HepG2 (cell line): ENCODE results near the gene NPW. TPM values are rescaled to one million over a fixed set of nuclear protein-coding genes. Genes with fewer than 3 reads are reported as not detected.

Experiments used
- ATAC-seq: fragments of 200-7000 bp; cut with Tn5 transposase; 3 replicates; pipeline ENCODE4 v1.9.1; 2020; ENCODE audit warnings: mild to moderate bottlenecking, moderate library complexity
- BruUV-seq: library from RNA; stranded (reverse); fragments of 400-500 nt; replicated peaks from 2 replicates; lab custom pipeline; 2021; lab: Mats Ljungman, UMichigan
- CTCF ChIA-PET: fragments of 300-600 bp; formaldehyde crosslinking; extraction: SDS; loops from one replicate; lab custom pipeline; 2021; ENCODE audit warnings: low total read pairs, inconsistent platforms, low intra/inter-chr PET ratio; lab: Yijun Ruan, JAX
- POLR2A ChIA-PET: fragments of 350-600 bp; sonication (Branson Sonifier 250); formaldehyde crosslinking; loops from one replicate; lab custom pipeline; 2020; ENCODE audit warnings: antibody characterized with exemption, inconsistent platforms; lab: Yijun Ruan, JAX
- DNase-seq: peaks from one replicate; pipeline ENCODE4 v3.0.0-alpha.2; 2015; ENCODE audit warnings: low spot score
- FAIRE-seq: peaks from 3 replicates; lab custom pipeline; 2011; peaks lifted over from hg19 to GRCh38; lab: Jason Lieb, UNC
- H2AFZ ChIP-seq: one replicate; pipeline ENCODE4 v1.6.1; 2011; ENCODE audit warnings: low read length, inconsistent platforms
- H3K27ac ChIP-seq: fragments of 300-600 bp; 3 replicates; pipeline ENCODE4 v1.8.0; 2011; ENCODE audit warnings: mixed run types, mild to moderate bottlenecking, mixed read lengths, low read length, inconsistent platforms; ENCODE audit not compliant: insufficient read depth; ENCODE audit errors: extremely low read length
- H3K27me3 ChIP-seq, 2 experiments: fragments of 200-600 bp in 1 of 2; 2 replicates in 1 of 2; 3 replicates in 1 of 2; pipeline versions ENCODE4 v1.6.0 to v1.8.0; 2011; ENCODE audit warnings: low read length in 2 of 2, mild to moderate bottlenecking in 2 of 2, moderate library complexity in 2 of 2, inconsistent platforms in 1 of 2; ENCODE audit not compliant: insufficient read depth in 2 of 2, control insufficient read depth in 1 of 2
- H3K36me3 ChIP-seq, 2 experiments: fragments of 200-600 bp in 1 of 2; replicated peaks in 1 of 2; 2 replicates in 1 of 2; 3 replicates in 1 of 2; pipeline versions ENCODE4 v1.5.1 to v1.8.0; 2011; ENCODE audit warnings: low read length in 2 of 2, inconsistent platforms in 1 of 2; ENCODE audit not compliant: insufficient read depth in 2 of 2, control insufficient read depth in 1 of 2
- H3K4me1 ChIP-seq: 2 replicates; pipeline ENCODE4 v1.5.1; 2012; ENCODE audit warnings: low read length, inconsistent platforms; ENCODE audit not compliant: insufficient read depth
- H3K4me2 ChIP-seq: 2 replicates; pipeline ENCODE4 v1.6.0; 2011; ENCODE audit warnings: low read depth, low read length, inconsistent platforms
- H3K4me3 ChIP-seq, 3 experiments: fragments of 200-600 bp in 1 of 3; sonication (generic), shearing (Covaris generic) in 1 of 3; replicated peaks in 1 of 3; 2 replicates each; pipeline ENCODE4 v1.5.1; 2011 to 2016; ENCODE audit warnings: low read length in 3 of 3, inconsistent platforms in 2 of 3, low read depth in 2 of 3, mild to moderate bottlenecking in 2 of 3, control low read depth in 1 of 3, mixed read lengths in 1 of 3; ENCODE audit not compliant: insufficient read depth in 1 of 3
- H3K79me2 ChIP-seq: one replicate; pipeline ENCODE4 v1.6.1; 2011; ENCODE audit warnings: low read length, inconsistent platforms; ENCODE audit not compliant: insufficient read depth
- H3K9ac ChIP-seq: 2 replicates; pipeline ENCODE4 v1.6.0; 2011; ENCODE audit warnings: mild to moderate bottlenecking, low read depth, low read length, inconsistent platforms; ENCODE audit not compliant: insufficient read depth
- H3K9me3 ChIP-seq: 2 replicates; pipeline ENCODE4 v1.5.1; 2012; ENCODE audit warnings: mild to moderate bottlenecking, low read length
- H4K20me1 ChIP-seq: 2 replicates; pipeline ENCODE4 v1.6.0; 2011; ENCODE audit warnings: inconsistent platforms, mild to moderate bottlenecking, low read length, moderate library complexity; ENCODE audit not compliant: insufficient read depth
- GABPB1 ChIP-seq: IDR thresholded peaks from 2 replicates; pipeline ENCODE4 v1.6.1; 2016; ENCODE audit warnings: mild to moderate bottlenecking, missing genetic modification reagents, moderate library complexity, missing compliant biosample characterization
- MTF1 ChIP-seq: sonication (generic); formaldehyde crosslinking; IDR thresholded peaks from 2 replicates; pipeline ENCODE4 v1.5.0; 2020; ENCODE audit warnings: missing genetic modification reagents
- ZC3H13 ChIP-seq: sonication (generic); formaldehyde crosslinking; IDR thresholded peaks from 2 replicates; pipeline ENCODE4 v1.8.1; 2023; ENCODE audit warnings: mild to moderate bottlenecking, missing genetic modification reagents, moderate library complexity
- ZFP36L2 ChIP-seq: sonication (generic); formaldehyde crosslinking; IDR thresholded peaks from 2 replicates; pipeline ENCODE4 v1.4.0; 2020; ENCODE audit warnings: missing genetic modification reagents
- ZNF350 ChIP-seq: sonication (generic); formaldehyde crosslinking; IDR thresholded peaks from 2 replicates; pipeline ENCODE4 v1.4.0; 2020; ENCODE audit warnings: mild to moderate bottlenecking, low read depth, missing genetic modification reagents, borderline replicate concordance
- ZNF546 ChIP-seq: sonication (generic); formaldehyde crosslinking; conservative IDR thresholded peaks from 2 replicates; pipeline ENCODE4 v1.8.1; 2023; ENCODE audit warnings: mild to moderate bottlenecking, missing genetic modification reagents
- ZNF777 ChIP-seq: sonication (generic); formaldehyde crosslinking; IDR thresholded peaks from 2 replicates; pipeline ENCODE4 v1.4.0; 2020; ENCODE audit warnings: missing genetic modification reagents
- WGBS: methylation state at CpG from one replicate; pipeline ENCODE4 v1.1.6; 2017; ENCODE audit warnings: low lambda C conversion rate; 5-methylcytosine and 5-hydroxymethylcytosine counted together
- in situ Hi-C: cut with HindIII; loops from 2 replicates; pipeline ENCODE4 v1.10.0; 2017; ENCODE audit warnings: low pct_unique_long_range_greater_than_20kb; ENCODE audit not compliant: extremely low pct_ligation_motif_present
- intact Hi-C: fragments of 100-400 bp; cut with micrococcal nuclease; formaldehyde crosslinking; loops from one replicate; pipeline ENCODE4 v1.10.0; 2022; ENCODE audit not compliant: unreplicated experiment
- polyA plus RNA-seq, 8 experiments: library from polyadenylated mRNA; depleted of rRNA in 3 of 8; stranded (reverse) in 7 of 8; unstranded in 1 of 8; fragments of >200 nt; fragmentation: Illumina TruSeq in 4 of 8; extraction: Trizol in 4 of 8; gene quantifications; 2 replicates each; pipeline versions ENCODE4 v1.2.1 to v1.2.3, GENCODE V29; 2011 to 2016; ENCODE audit warnings: low read depth in 4 of 8, missing spikeins in 1 of 8, mixed read lengths in 1 of 8; ENCODE audit not compliant: insufficient read depth in 1 of 8
- total RNA-seq, 5 experiments: library from RNA; depleted of rRNA; stranded (reverse); fragments of >200 nt; fragmentation: Illumina TruSeq; extraction: Trizol; gene quantifications; 2 replicates each; pipeline ENCODE4 v1.2.3, GENCODE V29; 2016; ENCODE audit warnings: low read depth in 1 of 5
- TF ChIP-seq, protein P1 (sequence below): fragments of 450-650 bp; IDR thresholded peaks from 2 replicates; pipeline ENCODE4 v1.6.1; 2016

The NPW gene
- total and polyA plus RNA-seq, 2 of the 13 experiments (the other 11 are each of a cell fraction or from before 2014, with no cell fraction given) = 0.24 to 0.97 TPM

DNA sequence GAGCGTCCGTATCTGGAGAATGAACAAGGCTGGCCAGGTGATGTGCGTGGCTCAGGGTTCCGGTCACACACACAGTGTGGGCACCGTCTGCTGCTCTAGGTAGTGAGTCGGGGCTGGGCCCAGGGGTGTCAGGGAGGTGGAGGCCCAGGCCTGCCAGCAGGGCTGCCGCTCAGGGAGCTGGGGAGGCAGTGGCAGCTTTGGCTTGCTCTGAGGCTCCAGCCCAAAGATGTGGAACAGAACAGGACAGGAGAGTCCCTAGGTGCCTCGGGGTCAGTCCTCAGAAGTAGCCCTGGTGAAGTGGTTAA lies 43.4 kb upstream of the NPW start:
- Histone ChIP-seq H4K20me1 (no peaks in the 10 kb centered on the region), H3K4me3 (no peak overlapping the region), H3K27me3 (no peaks in the 10 kb centered on the region), H3K27ac (no peak overlapping the region)
- DNase-seq = no peak
- TF ChIP-seq GABPB1 (no peak), ZNF777 (CRISPR knock-in tag) (no peak), ZNF350 (no peak), ZFP36L2 (CRISPR knock-in tag) (no peak), ZC3H13 (CRISPR knock-in tag) (no peak), ZNF546 (CRISPR knock-in tag) (no peak), MTF1 (no peak)
- TF ChIP-seq, protein P1, sequence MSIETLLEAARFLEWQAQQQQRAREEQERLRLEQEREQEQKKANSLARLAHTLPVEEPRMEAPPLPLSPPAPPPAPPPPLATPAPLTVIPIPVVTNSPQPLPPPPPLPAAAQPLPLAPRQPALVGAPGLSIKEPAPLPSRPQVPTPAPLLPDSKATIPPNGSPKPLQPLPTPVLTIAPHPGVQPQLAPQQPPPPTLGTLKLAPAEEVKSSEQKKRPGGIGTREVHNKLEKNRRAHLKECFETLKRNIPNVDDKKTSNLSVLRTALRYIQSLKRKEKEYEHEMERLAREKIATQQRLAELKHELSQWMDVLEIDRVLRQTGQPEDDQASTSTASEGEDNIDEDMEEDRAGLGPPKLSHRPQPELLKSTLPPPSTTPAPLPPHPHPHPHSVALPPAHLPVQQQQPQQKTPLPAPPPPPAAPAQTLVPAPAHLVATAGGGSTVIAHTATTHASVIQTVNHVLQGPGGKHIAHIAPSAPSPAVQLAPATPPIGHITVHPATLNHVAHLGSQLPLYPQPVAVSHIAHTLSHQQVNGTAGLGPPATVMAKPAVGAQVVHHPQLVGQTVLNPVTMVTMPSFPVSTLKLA = no peak
- TF ChIP-seq, all 625 proteins: peak for 0
- Histone ChIP-seq H3K4me2 (no peak overlapping the region), H3K9me3 (no peaks in the 10 kb centered on the region), H2AFZ (no peak overlapping the region), H3K36me3 (peaks cover 21 to 34% of the 10 kb centered on the region in 2 experiments; a peak in 3 of 5 replicates), H3K79me2 (peaks cover 14% of the 10 kb centered on the region), H3K4me1 (peaks cover 12% of the 10 kb centered on the region), H3K9ac (no peak overlapping the region)
- FAIRE-seq (no peak), ATAC-seq (no peak)
- ChIA-PET POLR2A (no interaction called here), CTCF (no interaction called here)
- no TSS peak for BruUV-seq
- 97% methylated on average over 8 of the region's 8 CpGs for WGBS
- intact Hi-C loops (no loop called here), in situ Hi-C loops (no loop called here)
